Central memory CD4-positive, alpha-beta T cell (primary cell): ENCODE results near the gene KIAA0513.

Experiments
- DNase-seq: peaks from one replicate; pipeline ENCODE4 v3.0.0; 2022

KIAA0513 gene

DNA sequence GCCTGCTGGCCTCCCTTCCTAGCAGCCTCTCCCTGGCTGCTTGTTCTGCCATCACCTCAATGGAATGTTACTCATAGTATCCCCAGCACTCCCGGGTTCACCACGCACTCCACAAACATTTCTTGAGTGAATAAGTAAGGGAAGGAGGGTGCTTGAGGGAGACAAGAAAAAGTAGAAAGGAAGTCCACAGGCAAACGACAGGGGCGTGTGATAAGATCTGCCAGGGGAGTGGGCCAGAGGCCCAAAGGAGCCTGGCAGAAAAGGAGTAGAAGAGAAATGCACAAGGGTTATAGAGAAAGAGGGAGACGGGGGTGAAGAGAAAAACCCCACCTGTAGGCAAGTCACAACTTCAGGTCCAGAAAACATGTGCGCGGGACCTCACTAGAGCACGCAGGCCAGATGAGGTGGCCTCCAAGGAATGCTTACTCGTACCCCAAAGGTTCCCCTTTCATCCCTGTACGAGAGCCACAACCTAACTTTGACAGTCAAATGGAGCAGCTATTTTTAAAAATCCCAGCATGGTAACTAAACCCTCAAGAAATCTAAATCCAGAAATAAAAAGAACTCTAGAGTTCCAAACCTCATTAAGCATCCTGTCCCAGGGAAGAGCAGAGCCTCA lies 22.9 kb upstream of the KIAA0513 start:
- DNase-seq = no peak

DNA sequence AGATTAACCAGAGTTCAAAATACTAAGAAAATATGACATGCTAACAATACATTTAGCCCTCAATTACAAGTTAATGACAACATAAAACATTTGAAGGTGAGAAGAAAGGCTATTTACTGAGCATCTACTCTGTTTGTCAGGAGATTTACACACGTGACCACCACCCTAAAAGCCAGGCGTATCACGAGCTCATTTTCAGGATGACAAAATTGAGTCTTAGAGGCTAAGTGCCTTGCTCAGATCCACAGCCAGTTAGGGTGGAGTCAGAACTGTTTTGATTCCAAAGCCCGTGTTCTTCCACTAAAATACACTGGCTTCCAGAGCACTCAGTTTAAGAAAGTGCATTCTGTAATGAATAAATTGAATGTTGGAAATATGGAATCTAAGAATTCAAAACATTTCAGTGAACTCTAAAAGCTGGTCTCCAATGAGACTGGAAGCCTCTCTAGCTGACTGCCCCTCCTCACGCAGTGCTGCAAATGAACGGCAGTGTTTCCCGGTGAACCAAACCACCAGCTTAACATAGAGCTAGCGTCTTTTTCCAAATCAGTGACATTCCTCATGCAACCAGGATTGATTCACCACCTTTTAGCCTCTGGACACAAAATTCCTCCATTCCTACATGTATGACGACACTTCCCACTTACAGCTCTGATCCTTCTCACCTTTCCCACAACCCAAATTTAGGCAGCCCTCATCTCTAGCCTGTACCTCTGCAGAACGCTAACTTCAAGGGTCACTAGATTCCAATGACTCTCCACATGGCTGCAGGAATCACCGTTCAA lies 22.1 kb upstream of the KIAA0513 start:
- DNase-seq = no peak

DNA sequence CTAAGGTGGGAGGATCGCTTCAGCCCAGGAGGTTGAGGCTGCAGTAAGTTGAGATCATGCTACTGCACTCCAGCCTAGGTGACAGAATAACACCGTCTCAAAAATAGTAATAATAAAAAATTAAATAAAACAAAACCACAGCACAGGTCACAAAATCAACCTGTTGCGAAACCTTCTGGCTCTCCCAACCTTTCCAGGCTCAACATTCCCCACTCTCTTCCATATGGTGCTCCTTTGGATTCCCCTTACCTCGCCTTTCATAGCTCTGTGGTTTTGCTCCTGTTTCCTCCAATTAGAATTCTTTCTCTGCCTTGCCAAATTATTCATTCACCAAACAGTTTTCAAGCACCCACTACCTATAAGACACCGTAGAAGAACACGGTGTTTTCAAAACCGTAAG lies 21.0 kb upstream of the KIAA0513 start:
- no peak for DNase-seq

DNA sequence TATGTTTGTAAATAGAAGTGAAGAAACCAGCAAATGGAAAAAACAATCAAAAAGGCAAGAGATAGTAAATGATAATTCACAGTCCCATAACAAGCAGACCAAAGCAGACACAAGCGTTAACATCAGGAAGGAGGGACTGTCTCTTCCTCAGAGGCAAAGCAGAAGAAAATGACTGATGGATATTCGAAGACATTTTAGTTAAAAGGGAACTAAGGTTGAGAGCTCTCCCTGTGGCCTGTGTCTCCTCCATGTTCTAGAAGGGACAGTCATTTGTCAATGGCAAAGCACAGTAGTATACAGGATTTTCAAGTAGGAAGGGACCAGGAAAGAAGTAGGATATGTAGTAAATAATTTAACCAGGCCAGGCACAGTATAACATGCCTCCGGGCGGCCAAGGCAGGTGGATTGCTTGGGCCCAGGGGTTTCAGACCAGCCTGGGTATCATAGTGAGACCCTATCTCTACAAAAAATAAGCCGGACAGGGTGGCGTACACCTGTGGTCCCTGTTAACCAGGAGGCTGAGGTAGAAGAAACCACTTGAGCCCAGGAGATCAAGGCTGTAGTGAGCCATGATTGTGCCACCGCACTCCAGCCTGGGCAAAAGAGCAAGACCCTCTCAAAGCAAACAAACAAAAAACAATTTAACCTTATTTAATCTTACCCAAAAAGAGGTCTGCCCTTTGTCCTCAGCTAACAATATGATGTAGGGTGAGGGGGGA lies 19.9 kb upstream of the KIAA0513 start:
- no peak for DNase-seq

DNA sequence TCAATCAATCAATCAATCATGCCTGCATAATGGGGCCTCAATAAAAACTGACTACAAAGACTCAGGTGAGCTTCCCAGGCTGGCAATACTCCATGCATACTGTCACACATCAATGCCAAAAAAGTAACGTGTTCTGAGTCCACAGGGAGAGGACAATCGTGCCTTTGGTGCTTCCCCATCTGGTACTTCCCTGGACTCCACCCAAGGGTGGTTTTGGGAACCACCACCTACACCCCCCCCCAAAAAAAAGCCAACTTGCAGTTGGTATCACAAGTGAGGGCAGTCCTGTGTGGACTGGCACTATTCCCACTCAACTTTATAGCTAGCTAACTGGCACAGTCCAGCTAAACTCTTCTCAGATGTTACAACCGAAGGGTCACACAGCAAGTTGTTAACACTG lies 19.3 kb upstream of the KIAA0513 start:
- no peak for DNase-seq

DNA sequence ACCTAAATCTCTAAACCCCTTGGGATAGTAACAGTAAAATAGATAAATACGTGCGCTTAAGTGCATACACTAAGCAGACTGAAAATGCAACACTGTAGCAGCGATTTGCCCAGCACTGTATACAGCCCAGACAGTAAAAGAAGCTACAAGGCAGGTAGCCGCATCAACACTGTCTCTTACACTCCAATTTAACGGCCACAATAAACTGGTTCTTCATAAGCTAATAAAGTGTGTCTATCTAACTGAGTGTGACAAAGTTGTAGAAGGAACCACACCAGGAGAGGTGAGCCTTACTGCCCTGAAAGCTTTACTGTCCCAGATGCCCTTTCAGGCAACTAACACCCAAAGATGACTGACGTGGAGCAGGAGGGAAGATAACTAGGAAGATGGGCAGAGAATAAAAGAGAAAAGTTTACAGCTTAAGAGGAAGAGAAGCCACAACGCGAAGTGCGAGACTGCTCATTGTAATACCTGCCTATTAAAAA lies 17.1 kb upstream of the KIAA0513 start:
- DNase-seq = no peak

DNA sequence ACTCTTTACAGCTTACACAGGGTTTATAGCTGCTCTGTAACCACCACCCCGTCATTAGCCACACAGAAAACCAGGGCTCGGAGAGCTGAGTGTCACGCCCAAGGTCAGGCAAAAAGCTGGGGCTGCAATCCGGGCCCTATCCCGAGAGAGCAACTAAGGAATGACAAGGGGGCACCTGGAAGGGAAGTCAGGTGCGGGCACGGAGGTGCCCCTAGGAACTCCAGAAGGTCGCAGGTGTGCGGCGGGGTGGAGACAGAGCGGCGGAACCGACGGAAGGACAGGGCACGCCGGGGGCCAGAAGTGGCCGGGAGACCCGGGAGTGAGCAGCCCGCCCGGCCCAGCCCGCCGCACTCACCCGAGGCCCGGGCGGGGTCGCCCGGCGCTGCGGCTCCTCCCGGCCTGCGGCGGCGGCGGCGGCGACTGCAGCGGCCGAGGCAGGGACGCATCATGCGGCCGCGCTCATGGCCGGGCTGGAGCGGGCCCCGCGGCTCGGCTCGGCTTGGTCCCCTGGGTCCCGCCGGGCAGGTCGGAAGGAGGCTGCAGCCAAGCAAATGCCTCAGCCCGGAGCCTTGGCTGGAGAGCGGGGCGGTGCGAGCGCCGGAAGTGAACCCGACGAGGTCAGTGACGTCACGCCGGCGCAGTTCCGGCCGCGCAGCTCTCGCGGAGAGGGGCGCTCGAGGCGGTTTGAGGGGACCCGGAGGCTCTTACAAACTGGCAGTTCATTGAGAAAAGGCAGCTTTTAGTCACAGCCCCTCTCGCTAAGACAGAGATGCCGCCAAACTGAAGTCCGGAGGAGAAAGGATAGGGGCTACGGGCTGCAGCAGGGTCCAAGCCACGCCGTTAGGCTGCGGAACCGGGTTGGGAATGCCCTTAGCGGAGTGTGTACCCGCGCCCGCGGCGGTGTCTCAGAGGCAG lies 16.4 kb upstream of the KIAA0513 start, which contains the start of gene ZDHHC7:
TSS of gene ZDHHC7 (minus strand) at position 605 of the 915 bp plus-strand sequence. CDS start 20,917 bp downstream, outside the sequence.
- peak; percentile 82 for DNase-seq

DNA sequence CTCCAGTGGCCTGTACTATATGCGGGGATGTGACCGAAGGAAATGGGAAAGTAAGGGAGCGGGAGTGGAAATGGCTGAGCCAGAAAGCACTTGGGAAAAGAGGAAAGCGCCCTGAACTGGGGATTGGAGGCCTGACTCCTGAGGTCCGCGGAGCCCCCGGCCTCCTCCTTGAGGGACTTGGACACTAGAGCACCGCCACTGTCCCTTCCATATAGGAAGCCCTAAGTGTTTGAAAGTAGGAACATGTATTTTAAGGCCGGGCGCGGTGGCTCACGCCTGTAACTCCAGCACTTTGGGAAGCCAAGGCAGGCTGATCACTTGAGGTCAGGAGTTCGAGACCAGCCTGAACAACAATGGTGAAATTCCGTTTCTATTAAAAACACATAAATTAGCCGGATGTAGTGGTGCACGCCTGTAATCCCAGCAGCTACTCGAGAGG lies 15.7 kb upstream of the KIAA0513 start:
- no peak for DNase-seq

DNA sequence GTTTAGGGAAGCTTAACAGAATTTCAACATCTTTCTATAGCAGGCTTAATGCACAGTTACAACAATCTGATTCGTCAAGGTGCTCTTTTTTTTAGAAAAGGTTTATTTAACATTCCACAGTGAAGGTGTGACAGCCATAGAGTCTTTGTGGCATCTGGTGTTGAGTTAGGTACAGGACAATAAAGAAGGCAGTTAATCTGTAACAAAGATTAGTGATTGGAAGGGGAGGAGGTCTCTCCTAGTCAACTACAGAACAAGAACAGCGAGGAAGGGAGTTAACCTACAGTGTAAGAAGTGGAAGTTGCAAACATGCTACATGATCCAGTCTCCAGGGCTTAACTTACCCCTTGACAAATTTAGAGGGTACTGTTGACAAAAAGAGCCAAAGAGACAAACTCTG lies 13.3 kb upstream of the KIAA0513 start:
- no peak for DNase-seq

DNA sequence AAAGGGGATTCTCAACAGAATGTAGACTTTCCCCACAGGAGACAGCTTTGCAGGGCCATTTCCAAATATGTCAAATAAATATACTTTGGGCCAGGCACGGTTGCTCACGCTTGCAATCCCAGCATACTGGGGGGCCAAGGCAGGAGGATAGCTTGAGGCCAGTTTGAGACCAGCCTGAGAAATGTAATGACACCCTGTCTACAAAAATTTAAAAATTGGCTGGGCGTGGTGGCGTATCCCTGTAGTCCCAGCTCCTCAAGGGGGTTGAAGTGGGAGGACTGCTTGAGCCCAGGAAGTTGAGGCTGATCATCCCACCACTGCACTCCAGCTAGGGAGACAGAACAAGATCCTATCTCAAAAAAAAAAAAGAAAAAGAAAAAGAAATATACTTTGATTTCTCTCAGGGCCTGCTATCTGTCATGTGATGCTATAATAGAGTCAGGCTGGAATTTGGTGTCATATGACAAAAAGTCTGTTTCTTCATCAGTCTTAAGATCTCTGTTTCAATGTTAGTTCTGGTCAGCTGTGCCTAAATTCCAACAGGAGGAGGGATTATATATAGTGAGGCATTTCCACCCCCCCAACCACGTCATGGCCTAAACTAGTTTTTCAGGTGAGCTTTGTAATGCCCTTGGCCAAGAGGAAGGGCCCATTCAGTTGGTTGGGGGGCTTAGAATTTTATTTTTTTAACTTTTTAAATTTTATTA lies 12.0 kb upstream of the KIAA0513 start:
- no peak for DNase-seq

DNA sequence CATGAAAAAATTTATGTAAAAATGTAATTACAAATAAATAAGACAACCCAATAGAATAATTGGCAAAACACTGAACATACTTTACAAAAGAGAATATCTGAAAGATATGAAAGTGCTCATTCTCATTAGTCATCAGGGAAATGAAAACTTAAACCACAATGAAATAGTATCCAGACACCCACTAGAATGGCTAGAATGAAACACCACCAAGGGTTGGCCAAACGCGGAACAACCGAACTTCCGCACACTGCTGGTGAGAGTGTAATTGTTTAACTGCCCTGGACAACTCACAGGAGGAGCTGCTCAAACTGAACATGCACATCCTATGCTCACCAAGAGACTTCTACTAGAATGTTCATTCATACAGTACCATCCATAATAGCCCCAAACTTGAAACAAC lies 10.4 kb upstream of the KIAA0513 start:
- DNase-seq = no peak

DNA sequence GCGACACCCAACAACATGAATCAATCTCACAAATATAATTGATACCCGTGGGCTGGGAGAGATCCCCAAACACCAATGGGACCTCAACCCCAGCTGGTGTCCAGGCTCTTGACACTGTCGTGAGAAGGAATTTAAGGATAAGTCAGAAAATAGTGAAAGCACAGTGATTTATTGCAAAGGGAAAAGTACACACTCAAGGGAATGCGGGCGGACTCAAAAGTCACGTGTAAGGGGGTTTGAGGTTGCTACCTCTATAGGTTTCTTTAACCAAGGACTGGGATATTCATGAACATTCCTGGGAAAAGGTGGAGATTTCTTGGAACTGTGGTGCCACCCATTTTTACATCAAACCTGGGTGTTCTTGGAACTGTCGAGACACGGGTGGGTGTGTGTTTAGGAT lies 10.0 kb upstream of the KIAA0513 start:
- DNase-seq = no peak

DNA sequence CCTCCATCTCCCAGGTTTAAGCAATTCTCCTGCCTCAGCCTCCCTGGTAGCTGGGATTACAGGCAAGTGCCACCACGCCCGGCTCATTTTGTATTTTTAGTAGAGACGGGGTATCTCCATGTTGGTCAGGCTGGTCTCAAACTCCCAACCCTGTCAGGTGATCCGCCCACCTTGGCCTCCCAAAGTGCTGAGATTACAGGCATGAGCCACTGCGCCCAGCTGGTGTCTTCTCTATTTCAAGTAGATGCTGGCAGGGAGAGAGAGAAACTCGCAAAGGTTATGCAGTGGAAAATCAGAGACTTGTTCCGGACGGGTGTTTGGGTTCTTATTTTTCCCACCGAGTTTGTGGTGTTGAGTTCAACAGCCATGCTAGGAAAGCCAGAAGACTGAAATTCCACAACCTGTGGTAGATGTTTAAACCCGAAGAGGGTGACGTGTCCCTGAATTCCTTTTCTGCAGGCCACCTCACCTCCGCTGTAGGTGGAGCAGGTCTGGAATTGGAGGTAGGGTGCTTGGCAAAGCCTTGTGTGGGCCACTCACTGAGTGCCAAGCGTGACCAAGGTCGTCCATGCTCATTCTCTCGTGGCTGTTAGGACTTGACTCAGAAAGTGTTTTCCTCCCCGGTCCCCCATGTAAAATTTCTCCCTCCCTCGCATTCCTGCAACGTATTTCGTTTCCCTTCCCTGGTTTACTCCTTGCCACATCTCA lies 8.9 kb upstream of the KIAA0513 start:
- no peak for DNase-seq

DNA sequence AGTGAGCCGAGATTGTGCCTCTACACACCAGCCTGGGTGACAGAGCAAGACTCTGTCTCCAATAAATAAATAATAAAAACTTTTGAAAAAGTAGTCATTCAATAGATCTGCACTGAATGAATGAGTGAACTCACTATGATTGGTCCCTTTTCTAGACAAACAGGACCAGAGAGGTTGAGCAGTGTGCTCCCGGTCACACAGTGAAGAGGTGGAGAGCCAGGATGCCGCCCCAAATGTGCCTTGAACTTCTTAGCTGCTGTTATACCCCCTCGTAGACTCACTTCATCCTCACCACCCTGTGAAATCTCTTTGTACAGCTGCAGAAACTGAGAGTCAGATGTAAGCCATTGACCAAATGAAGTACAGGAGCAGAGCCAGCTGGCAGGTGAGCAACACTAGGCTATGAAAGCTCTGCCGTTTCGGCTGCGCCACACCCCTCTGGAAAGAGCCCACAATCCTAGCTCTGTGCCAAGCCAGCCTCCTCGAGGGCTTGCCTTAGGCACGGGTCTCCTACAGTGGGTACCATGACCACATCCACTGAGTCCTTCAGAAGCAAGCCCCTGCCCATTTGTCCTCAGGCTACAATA lies 7.8 kb upstream of the KIAA0513 start:
- no peak for DNase-seq

DNA sequence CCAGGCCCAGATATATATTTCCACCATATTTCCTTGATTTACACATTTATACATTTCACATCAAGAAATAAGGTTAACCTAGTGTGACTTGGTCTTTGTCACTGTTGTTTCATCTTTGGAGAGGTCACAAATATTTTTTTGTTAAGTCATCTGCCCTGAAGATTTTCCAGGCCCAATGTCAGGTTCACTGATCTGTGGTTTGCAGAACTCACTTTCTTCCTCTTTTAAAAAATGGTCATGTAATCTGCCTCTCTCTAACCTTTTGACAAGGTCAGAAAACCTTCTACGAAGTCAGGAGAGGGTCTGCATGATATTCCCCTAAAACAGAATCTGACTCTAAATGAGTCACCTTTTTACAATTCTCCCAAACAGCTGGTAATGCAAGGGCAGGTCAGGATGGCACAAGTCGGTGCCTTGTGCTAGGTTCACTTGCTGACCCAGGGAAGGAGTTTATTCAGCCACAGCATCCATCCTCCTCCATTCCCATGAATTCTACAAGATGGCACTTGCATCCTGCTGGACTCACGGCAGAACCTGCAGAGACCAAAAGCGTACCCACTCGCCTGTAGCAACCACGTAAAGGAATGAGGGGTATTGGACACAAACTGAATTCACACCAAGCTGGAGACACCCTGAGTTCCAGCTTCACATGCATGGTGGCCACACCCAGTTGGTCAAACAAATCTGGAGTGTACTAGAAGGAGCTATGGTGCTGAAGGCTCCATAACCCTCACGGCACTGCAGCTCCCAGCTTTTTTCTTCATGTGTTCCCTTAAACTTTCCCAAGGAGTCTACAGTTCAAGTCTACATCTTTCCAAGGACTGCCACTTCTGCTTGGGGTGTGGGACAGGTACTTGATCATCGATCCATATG lies 1.6 kb upstream of the KIAA0513 start:
- no peak for DNase-seq

DNA sequence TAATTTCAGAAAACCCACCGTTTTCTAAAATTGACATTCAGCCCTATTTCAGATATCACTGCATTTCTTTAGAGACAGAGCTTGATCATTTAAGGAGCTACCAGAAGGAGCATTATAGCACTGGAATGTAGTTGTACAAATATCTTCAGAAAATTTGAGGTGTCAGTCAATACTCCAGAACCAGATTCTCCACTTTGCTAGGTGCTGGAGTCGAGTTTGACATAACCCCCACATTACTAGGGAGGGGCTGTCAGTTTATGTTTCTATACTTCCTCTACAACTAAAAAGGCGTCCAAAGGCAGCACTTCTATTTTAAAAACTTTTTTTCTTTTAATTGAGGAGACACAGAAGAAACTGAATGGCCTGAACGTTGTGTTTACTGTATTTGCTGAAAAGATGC lies 892 bp upstream of the KIAA0513 start:
- DNase-seq = no peak

DNA sequence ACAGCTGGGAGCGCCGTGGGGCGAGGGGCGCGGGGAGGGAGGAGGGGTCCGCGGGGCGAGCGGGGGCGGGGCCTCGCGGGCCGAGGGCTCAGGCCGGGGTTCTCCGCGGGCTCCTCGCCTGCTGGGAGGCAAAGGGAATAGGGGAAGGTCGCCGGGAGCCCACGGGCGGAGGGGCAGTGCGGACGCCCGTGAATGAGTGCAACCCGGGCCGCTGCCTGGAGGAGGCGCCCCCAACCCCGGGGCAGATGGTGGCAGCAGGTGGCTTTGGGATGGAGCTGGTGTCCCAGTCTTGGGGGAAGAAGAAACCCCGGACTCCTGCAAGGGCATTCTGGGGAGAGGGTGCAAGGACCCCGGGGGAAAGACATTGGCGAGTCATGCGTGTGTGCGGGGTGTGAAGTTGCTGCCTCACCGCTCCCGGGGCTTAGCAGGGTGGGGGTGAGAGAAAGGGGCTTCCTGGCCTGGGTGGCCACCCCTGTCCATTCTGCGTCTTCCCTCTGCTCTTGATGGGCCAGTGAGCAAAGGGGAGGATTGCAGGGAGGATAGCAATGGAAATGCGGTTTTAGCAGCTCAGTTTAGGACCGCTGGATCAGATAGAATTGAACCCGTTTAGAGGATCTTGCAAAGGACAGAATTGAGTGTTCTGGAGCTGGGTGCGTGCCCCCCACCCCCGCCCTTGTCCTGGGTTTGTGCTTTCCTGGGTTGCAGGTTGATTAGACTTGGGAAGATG lies 526 bp downstream of the KIAA0513 start:
- DNase-seq = no peak

DNA sequence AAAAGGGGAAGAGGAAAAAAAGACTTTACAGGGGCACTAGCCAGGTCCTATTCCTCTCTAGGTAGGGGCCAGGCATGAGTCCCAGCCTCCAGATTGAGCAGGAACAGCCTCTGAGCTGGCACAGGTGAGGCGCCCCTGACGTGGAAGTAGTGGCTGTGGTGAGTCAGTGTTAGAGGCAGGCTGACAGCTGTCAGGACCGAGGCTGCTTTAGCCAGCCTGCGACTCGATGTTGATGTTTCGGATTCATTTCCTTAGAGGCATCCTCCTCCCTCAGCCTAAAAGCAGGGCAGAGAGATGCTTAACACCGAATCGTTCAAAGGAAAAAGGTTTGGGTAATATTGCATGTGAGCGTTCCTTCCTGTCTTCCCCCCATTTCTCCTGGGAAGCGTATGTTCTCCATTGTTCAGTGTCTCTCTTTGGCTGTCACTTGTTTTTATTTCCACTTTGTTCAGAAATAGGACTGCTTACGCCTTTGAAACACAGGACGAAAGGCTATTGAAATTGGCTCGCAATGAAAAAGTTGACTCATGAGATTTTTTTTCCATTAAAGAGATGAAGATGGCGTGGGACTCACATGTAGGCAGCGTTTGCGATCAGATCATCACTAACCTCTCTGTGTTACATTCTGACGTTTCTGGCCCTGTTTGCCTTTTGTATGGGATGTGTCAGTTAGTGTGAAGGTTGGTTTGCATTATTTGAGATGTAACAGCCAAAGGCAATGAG lies 1.3 kb downstream of the KIAA0513 start:
- peak; percentile 68 for DNase-seq
